HG03558 (cell line): ENCODE measurements around the gene HDAC4.
"Not testable (repeated sequence)": the region's sequence is repeated elsewhere in the genome, so short reads cannot be mapped to it uniquely, and the experiment has no call there.

ENCODE experiments used
- ATAC-seq: cut with Tn5 transposase; IDR thresholded peaks from one replicate; pipeline ENCODE4 v1.9.1; 2021; ENCODE audit warnings: moderate number of reproducible peaks; ENCODE audit not compliant: unreplicated experiment; ENCODE audit errors: extremely low read depth

The HDAC4 gene

DNA sequence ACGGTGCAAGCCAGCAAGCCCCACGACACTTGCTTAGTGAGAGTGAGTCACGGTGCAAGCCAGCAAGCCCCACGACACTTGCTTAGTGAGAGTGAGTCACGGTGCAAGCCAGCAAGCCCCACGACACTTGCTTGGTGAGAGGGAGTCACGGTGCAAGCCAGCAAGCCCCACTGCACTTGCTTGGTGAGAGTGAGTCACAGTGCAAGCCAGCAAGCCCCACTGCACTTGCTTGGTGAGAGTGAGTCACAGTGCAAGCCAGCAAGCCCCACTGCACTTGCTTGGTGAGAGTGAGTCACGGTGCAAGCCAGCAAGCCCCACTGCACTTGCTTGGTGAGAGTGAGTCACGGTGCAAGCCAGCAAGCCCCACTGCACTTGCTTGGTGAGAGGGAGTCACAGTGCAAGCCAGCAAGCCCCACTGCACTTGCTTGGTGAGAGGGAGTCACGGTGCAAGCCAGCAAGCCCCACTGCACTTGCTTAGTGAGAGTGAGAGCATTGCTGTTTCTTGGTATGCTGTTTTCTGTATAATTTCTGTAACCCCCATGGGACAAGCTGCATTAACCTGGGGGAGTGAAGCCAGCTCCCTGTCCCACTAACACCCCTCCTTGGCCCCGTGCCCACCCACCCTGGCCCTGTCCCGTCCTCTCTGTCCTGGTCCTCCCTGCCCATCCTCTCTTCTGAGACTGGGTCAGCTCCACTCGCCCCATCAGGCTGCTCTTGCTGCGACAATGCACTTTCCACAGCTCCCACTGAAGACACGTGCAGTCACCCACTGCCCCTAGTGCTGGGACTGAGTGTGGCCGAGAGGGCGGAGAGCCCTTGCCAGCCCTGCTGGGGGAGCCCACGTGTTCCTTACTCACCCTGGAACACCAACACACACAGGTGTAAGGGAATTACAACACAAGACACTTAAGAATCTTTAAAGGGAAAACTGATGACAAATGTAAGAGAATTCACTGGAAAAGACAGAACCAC lies 331.2 kb downstream of the HDAC4 start:
- ATAC-seq = not testable (repeated sequence)

DNA sequence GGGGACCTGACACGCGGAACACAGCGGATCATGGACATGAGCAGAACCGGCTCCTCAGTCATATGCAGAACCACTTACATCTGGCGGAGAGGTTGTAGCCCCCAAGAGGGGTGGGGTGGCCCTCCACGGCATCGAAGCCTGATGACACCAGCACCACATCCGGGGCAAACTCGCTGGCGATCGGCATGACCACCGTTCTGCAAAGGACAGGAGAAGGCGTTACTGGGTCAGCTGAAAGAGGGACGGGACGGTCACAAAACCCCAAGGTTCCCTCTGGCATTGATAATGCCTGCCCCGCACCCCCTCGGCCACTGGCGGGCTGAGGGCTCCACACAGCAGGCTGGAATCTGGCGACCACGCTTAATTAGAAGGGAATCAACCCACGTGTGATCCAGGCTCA lies 332.4 kb downstream of the HDAC4 start:
- ATAC-seq = no peak

DNA sequence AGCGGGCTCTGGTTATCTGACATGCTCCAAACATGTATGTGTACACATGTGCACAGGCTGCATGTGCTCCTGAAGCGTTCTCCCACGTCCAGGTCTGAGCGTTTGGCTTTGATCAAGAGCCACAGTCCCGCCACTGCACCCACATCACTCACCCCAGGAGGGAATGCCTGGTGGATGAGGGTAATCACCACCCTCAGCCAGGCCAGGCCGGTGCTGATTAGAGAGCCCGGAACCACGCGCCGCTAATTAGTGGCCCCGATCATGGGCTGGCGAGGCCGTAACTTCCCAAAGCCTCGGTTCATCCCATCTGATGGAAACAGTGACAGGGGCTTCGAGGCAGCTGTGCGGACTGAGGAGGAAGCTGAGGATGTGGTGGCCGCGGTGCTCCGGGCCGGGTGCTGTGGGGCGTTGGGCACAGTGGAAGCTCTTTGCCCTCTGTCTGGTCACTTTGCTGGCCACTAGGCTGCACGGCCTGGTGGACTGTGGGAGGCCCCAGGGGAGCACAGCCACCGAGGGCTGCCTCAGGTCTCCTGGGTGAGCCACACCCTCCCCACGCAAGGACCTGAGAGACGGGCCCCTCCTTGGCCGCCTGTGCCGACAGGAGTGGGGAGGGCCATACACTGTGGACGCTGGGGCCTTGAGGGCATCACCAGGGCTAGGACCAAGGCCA lies 333.5 kb downstream of the HDAC4 start:
- ATAC-seq = no peak

DNA sequence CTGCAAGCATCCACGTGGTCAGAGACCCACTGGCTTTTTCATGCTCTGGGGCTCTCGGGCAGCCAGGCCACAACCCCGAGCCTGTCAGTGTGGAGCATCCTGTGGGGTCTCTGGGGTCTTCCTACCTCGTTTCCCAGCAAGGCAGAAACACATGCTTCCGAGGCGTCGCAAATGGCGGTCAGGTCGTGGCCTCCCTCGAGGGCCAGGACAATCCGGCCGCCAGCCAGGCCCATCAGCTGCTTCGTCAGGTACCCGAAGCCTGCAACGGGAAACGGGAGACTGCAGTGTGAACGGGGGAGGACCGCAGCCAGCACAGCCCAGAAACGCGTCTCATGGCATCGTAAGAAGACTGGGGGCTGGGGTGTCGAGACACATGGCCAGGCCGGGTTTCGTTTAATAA lies 334.2 kb downstream of the HDAC4 start:
- ATAC-seq = no peak

DNA sequence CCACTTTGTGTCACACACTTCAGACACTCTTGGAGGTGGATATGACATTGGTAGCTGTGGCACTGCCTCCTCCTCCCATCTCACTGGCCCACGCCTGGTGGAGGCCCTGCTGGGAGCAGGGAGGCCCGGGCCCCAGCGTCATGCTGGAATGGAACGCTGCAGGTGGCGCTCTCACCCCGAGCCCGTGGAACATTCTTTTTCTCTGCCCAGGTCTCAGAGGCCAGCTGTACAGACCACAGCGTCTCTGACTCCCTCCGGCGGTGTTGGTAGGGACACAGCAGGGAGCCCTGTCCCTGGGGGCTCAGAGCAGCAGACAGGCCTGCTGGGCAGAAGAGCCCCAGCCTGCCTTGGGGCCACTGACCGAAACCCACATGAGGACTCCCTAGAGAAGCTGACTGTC lies 334.9 kb downstream of the HDAC4 start:
- no peak for ATAC-seq

DNA sequence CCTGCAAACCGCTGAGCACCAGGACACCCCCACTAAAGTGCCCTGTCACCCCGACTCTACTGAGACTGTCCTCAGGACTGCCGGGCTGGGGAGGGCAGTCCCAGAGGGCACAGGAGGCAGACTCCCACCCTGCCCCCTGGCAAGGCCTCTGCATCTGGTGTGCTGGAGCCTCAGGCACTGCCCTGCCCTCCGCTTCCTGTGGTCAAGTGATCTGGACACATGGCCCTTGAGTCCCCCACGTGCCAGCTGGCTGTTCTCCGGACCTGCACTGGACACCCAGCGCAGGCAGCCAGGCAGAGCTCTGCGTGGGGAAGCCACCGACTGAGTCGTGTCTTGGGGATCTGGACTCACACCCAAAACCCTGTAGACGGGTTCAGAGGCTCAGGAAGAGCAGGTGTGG lies 335.3 kb downstream of the HDAC4 start:
- ATAC-seq = no peak

DNA sequence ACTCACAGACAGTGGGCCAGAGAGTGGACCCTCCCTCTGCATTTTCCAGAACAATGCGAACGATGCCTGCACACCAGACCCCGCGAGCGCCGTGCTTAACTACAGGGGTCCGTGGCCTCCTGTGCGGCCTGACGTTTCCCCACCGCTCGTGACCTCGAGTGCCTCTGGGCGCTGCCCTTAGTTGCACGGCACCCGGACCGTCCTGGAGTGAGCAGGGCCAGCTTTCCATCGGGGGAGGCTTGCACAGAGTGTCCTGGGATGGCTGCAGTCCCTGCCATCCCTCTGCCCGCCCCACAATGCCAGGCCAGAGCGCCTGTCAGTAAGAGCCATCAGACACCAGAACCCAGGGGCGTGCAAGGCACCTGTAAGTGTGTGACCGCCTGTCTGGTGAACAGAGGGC lies 335.9 kb downstream of the HDAC4 start:
- no peak for ATAC-seq

DNA sequence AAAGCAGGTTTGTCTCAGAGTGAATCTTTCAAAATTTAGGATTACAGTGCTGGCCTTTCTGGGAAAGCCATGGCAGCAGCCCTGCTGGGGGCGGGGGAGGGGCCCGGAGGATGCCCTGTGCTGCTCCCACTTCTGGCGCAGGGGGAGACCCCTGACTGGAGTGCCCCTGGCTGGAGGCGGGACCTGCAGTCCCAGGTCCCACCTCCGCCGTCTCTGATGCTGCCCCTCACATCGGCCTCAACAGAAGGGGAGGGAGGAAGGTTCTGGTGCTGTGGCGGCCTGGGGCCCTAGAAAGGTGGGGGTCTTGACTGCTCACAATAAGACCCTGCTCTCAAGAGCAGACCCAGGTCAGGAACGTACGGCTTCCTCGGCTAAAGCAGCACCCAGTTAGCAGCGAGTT lies 336.6 kb downstream of the HDAC4 start:
- ATAC-seq = no peak

DNA sequence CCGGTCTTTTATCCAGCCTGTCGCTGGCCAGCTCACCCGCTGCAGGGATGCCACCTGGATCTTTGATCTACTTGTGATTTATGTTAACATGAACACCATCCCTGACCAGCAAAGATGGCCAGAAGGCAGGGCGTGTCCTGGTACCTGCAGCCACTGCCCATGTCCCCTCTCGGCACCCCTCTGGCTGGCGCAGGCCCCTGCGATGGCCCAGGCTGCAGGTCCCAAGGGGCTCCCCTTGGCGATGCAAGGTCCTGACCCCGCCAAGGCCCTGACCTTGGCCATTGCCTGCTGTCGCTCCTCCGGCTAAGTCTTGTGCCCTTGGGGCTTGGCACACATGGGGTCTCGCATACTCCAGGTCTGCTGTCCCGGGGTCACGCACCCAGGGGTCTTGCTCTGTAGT lies 338.1 kb downstream of the HDAC4 start:
- ATAC-seq = no peak

DNA sequence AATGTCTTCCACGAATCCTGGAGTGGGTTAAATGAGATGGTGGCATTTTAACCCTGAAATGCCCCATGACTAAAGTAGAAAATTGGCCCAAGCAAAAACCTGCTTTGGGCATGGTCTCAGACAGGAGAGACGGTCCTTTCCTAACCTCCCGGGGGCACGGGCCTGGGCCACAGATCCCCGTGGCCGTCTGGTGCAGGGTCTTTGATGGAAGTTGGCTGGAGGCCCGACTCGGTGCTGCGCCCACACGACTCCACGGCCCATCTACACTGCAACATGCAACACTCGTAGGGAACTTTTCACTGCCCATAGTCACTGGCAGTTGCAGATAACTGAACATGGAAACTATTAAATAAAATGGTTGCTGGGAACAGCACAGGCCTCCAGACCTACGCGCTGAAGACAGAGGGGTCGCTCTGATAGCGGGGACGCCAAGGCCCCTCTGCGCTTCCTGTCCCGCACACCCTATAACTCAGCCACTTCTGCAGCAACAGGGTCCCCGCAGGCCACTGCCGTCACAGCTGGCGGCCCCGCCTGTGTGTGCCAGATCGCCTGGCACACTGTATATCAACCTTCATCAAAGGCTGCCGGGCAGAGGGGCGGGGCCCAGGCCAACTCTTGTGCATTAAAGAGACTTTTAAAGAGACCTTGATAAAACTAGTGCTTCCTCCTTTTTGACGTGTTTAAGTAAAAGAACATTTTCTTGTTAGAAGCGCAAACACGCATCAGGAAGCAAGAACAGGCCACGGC lies 338.8 kb downstream of the HDAC4 start:
- no peak for ATAC-seq

DNA sequence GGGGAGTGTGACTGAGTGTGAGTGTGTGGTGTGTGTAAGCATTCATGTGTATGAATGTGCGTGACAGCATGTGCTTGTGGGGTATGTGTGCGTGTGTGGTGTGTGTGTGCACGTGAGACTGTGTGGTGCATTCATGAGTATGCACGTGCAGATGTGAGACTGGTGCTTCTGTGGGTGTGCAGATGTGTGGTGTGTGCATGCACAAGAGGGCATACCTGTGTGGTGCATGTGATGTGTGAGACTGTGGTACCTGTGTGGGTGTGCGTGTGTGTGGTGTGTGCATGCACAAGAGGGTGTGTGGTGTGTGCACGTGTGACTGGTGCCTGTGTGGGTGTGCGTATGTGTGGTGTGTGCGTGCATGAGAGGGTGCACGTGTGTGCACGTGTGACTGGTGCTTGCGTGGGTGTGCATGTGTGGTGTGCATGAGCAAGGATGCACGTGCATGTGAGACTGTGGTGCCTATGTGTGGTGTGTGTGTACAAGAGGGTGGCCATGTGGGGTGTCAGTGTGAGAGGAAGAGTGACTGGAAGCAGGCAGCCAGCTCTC lies 339.6 kb downstream of the HDAC4 start:
- no peak for ATAC-seq

DNA sequence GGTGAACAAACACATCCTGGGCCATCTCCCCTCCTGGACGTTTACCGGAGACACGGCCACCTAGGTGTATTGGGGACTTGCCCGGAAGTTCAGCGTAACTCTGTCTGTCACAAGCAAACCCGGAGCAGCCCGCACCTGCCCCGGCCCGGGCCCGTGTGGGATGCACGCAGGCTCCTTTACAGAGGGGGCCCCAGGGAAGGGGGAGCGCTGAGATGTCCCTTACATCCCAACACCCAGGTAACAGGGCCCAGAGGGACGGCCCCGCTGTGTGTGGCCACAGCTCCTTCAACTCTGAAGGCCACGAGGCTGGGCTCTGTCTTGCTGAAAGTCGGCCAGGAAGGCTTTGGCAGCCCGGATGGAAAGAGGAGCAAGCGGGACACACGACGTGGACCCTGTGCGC lies 340.1 kb downstream of the HDAC4 start:
- no peak for ATAC-seq

DNA sequence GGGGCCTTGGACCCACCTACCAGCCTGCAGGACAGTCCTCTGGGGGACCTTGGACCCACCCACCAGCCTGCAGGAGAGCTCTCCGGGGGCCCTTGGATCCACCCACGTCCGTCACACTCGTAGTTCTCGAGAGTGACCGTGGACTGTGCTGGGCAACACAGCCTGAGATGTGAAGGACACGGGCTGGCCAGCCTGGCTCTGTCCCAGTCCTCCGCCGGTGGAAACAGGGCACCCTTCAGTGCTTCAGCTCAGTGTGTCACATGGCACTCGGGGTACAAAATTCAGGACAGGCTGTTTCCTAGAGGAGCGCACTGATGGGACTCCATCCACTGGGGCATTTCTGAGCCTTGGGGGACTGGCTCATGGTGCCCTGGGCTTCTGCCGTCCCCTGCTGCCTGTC lies 341.0 kb downstream of the HDAC4 start:
- ATAC-seq = no peak

DNA sequence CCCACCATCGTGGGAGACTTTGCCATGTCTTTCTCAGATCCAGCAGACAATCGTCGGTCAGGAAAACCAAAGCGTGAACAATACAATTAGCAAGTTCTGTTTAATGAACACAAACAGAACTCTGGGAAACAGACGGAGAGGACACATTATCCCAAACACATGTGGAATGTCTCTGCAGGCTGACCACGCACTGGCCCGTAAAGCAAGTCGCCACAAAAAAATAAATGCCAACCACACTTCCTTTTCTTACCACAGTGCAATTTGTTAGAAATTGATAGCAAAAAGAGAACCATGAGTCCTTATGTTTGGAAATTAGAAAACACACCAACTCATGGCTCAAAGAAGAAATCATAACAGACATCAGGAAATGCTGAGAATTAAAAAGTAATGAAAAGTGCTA lies 342.1 kb downstream of the HDAC4 start:
- no peak for ATAC-seq

DNA sequence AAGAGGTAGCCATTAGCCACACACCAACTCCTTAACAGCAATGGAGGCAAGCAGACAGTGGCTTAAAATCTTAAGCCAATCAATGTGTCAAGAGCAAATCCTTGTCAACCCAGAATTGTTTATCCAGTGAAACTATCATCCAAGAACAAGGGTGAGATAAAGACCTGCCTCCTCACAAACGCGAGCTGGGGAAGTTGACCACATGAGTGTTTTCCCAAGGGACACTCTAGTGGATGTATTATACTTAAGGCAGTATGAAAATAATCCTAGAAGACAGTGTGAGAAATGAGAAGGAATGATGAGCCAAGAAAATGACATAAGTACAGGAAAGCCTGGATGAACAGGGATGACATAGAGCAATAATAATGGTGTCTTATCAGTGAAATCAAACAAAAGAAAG lies 343.3 kb downstream of the HDAC4 start:
- no peak for ATAC-seq

DNA sequence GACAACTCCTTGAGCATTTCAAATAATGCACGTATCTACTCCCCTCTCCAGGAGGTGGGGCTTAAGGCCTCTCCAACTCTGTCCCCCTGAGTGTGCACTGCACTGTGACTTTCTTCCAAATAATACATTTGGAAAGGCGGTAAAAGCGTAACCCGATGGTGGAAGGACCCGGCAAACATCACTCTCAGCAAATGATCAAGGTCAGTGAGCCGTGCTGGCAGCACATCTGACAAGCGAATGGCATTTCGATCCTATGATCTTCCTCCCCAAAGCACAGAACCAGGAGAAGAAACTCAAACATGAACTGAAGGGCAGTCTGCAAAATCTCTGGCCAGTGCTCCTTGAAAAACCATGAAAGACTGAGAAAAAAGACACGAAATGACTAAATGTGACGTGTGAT lies 344.2 kb downstream of the HDAC4 start:
- ATAC-seq = no peak

DNA sequence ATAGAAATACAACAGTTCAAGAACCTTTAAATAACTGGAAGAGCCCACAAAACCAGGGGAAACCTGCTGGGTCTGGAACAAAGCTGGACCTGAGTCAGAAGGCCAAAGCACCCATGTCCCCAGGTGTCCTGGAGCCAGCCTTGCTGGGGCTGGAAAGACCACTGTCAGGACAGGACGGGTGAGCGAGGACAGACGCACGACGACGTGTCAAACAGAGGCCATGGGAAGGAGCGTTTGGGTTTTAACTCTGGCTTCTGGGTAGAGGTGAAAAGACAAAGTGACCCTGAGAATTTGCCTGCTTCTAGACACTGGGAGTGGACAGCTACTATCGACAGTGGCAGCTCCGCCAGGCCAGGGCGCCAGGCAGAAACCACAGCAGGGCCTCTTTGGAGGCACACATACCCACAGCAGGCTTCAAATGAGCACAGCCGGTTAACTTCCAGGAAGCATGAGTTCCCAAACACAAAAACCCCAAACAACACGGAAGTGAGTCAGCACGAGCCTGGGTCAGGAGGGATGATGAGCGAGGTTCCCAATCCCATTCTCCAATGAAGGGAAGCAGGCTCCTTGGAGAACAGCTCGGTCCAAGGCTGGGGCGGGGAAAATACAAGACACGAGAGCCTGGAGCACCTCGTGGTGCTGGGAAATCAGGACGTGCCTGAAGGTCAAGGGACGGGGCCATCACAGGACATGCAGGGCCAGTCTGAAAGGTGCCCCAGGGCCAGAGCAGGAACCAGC lies 344.9 kb downstream of the HDAC4 start:
- ATAC-seq = no peak

DNA sequence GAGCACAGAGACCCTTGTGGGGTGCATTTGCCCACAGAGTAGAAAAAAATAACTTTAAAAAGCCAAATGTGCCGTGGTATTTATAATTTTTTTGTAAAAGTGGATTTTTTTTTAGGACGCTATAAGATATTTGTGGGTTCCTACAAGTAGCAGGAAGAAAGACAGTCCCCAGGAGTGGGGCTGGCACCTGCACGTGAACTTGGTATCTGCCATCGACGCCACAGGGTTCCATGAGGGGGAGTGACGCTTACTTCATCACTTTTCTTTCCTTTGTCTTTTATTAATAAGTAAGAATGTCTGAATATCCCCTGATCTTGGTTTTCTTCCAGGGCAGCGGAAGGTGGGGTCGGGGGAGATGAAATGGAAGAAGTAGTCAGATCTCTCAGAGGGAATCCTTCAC lies 345.9 kb downstream of the HDAC4 start:
- no peak for ATAC-seq

DNA sequence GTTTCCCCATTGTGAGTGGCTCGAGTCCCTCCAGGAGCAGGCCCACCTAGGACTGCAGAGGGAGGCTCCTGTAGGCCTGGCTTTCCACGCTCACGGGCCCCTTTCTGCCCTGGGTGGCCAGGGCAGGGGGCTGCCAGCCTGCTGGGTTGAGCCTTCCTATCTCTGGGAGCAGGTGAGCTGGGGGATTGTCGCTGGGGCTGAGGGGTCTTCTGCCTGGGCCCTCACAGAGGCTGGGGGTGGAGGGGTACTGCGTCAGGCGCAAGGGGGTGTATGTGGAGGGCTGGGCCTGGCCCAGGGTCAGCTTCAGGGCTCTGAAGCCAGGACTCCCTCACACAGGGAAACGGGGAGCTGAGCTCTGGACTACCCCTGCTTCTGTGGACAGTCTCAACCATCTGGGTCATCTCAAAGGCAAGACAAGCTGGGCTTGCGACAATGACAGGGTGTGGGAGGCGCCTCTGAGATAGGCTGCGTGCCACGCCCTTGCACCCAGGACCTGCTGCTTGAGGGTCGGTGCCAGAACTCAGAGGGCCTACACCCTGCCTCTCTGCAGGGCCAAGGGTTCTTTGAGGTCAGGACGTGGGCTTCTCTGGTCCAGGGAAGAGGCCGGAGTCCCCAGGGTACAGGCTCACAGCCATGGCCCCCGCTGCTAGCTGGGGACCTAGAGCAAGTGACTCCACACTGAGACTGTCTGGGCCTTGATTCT lies 346.9 kb downstream of the HDAC4 start:
- no peak for ATAC-seq
